Measurements from ENCODE around the gene FLT3LG.
"Not testable (repeated sequence)": the region's sequence is repeated elsewhere in the genome, so short reads cannot be mapped to it uniquely, and the experiment has no call there.

The FLT3LG gene

GRCh38 chr19:49463960-49464740, 9.9 kb upstream of the FLT3LG start:
- DNase-seq, result no peak

- DNase-seq, result no peak
Measured at GRCh38 chr19:49465371-49465770, 8.6 kb upstream of the FLT3LG start.

- DNase-seq, result no peak
Measured at GRCh38 chr19:49468199-49468598, 5.8 kb upstream of the FLT3LG start.

- DNase-seq, result no peak
Measured at GRCh38 chr19:49468746-49469447, 5.1 kb upstream of the FLT3LG start.

GRCh38 chr19:49469828-49470614, 4.0 kb upstream of the FLT3LG start:
- no peak for DNase-seq

- no peak for DNase-seq
Measured at GRCh38 chr19:49470615-49470978, 3.4 kb upstream of the FLT3LG start.

- DNase-seq, result no peak
Measured at GRCh38 chr19:49472936-49473335, 1.1 kb upstream of the FLT3LG start.

- DNase-seq, result not testable (repeated sequence)
Measured at GRCh38 chr19:49473501-49473867, 531 bp upstream of the FLT3LG start.

- no peak for DNase-seq
Measured at GRCh38 chr19:49474542-49474924, 518 bp downstream of the FLT3LG start.

- DNase-seq, result no peak
Measured at GRCh38 chr19:49475191-49475917, 1.3 kb downstream of the FLT3LG start.

- DNase-seq, result no peak
Measured at GRCh38 chr19:49475995-49476880, 2.2 kb downstream of the FLT3LG start.

GRCh38 chr19:49479975-49480628, 6.1 kb downstream of the FLT3LG start:
- no peak for DNase-seq

- no peak for DNase-seq
Measured at GRCh38 chr19:49481020-49481683, 7.1 kb downstream of the FLT3LG start.

GRCh38 chr19:49486232-49486631, 12.2 kb downstream of the FLT3LG start:
- no peak for DNase-seq

- DNase-seq, result no peak
Measured at GRCh38 chr19:49486710-49487276, 12.8 kb downstream of the FLT3LG start.

- peak; percentile 97 for DNase-seq
Measured at GRCh38 chr19:49487277-49488045, 13.4 kb downstream of the FLT3LG start, which contains the start of gene RPL13A. TSS of gene RPL13A (plus strand) at chr19:49487608. CDS start at chr19:49487630, 22 bp downstream.

GRCh38 chr19:49488046-49488862, 14.2 kb downstream of the FLT3LG start:
- DNase-seq, result no peak

- DNase-seq, result no peak
Measured at GRCh38 chr19:49488863-49489537, 15.0 kb downstream of the FLT3LG start.

Measured in NCI-H2081 treated with DMSO at 0.1 percent for 48 hours (cell line).